Gastroesophageal sphincter (tissue), 3 donors: ENCODE measurements around the gene PDSS1.

ENCODE experiments used
- CTCF ChIP-seq, 4 experiments: fragments of 200-600 bp in 2 of 4; fragments of 450-650 bp in 2 of 4; sonication (generic) in 1 of 4; IDR thresholded peaks; one replicate each; pipeline ENCODE4 v1.5.1; 2017 to 2019; ENCODE audit warnings: antibody characterized with exemption in 4 of 4, mild to moderate bottlenecking in 2 of 4, moderate library complexity in 2 of 4
- EP300 ChIP-seq: sonication (generic); formaldehyde crosslinking; IDR thresholded peaks from one replicate; pipeline ENCODE4 v1.6.1; 2017; ENCODE audit warnings: antibody characterized with exemption, mild to moderate bottlenecking
- POLR2A ChIP-seq, 2 donors: fragments of 450-650 bp; IDR thresholded peaks; one replicate each; pipeline ENCODE4 v1.6.1; 2017; ENCODE audit warnings: antibody characterized with exemption in 2 of 2, mild to moderate bottlenecking in 2 of 2, moderate library complexity in 1 of 2
- POLR2AphosphoS5 ChIP-seq: sonication (generic); formaldehyde crosslinking; IDR thresholded peaks from one replicate; pipeline ENCODE4 v1.6.1; 2017; ENCODE audit warnings: antibody characterized with exemption

GRCh38 chr10:26780106-26780792, 82.7 kb downstream of the PDSS1 start:
- TF ChIP-seq CTCF (IDR thresholded peaks at IDR 0.05) (no peak), POLR2A (IDR thresholded peaks at IDR 0.05) (no peak), POLR2AphosphoS5 (no peak), EP300 (no peak)
